NOMO-1 treated with dmso at 0.1 percent for 144 hours (cell line): ENCODE results near the gene DDX20.
"Not testable (repeated sequence)": the region's sequence is repeated elsewhere in the genome, so short reads cannot be mapped to it uniquely, and the experiment has no call there.

Source experiments
- DNase-seq: peaks from one replicate; lab custom pipeline; 2025; ENCODE audit not compliant: unreplicated experiment; lab: John Stamatoyannopoulos, UW

Gene DDX20

GRCh38 chr1:111732718-111733117, 23.0 kb upstream of the DDX20 start:
- DNase-seq: no peak

GRCh38 chr1:111733183-111733991, 22.3 kb upstream of the DDX20 start:
- peak; percentile 79 for DNase-seq

DNA sequence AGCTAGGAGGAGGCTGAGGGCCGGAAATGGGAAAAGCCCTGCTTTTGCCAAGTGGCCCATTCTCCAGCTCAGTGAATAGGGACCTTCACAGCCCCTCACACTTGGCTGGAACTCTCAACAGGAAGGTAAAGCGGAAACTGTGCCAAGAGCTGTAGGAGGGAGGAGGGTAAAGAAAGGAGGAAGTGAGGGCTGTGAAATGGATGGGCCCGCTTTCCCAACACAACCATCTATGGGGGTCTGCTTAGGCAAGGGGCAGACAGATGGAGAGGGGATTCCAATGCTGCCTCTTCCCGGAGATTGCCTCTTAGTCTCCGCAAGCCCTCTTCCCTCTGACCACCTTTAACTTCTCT, 21.7 kb upstream of the DDX20 start:
- DNase-seq: peak; percentile 30

DNA sequence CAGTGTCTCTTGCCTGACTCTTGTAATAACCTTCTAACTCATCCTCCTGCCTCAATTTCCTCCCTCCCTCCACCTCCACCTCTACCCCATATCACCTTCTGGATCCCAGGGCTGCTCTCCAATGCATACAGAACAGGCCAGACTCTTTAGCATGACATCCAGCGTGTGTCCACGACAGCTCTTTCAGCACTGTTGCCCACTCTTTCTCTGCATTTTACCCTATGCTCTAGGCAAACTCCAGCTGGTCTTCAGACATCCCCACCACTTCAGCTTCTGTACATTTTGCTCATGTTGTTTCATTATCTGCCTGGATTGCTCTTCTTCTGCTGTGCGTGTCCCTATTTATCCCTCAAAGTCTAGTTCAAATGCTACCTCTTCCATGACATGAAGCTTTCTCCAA, 21.3 kb upstream of the DDX20 start:
- no peak for DNase-seq

DNA sequence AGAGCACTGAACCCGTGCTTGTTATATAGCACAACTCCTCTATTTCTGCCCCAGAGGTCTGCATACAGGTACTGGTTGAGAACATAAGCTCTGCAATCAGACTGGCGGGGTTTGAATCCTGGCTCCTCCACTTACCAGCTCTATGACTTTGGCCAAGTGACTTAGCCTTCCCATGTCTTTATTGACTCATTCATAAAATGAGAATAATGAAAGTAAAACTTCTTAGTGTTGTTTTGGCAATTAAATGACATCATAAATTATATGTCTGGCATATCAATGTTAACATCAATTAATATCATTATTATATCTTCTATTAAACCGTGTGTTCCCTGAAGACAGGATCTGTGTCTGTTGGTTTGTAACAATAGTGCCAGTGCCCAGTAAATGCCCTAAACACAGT, 20.8 kb upstream of the DDX20 start:
- DNase-seq: no peak

- DNase-seq: no peak
Measured at GRCh38 chr1:111735321-111735720, 20.4 kb upstream of the DDX20 start.

DNA sequence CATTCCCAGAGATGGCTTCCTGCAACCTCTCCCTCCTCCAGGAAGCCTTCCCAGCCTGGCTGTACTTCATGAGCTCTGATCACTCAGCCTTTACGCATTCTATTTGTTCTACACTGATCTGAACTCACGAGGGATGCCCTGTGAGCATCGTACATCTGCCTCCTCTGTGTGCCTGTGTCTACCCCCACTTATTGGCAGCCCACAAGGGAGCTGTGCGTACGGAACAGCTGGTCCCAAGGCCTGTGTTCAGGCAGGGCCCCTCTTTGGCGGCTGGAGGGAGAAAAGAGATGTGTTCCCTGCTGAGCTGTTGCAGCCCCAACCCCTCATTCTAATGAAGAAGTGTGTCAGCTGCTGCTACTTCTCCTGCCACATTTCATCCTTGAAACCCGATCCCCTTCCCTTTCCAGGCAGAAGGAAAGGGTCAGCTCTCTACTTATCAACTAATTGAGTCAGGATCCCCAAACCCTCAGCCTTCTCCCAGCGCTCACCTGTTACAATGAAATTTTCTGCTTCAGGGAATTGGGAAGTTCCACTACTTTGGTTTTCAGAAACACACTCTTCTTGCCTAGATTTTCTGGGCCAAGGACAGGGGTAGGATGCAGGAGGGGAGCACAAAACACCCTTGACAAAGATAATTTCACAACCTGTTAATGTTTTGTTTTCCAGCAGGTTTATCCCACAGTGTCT, 19.7 kb upstream of the DDX20 start:
- DNase-seq: no peak

- no peak for DNase-seq
Measured at GRCh38 chr1:111736548-111737215, 19.0 kb upstream of the DDX20 start.

DNA sequence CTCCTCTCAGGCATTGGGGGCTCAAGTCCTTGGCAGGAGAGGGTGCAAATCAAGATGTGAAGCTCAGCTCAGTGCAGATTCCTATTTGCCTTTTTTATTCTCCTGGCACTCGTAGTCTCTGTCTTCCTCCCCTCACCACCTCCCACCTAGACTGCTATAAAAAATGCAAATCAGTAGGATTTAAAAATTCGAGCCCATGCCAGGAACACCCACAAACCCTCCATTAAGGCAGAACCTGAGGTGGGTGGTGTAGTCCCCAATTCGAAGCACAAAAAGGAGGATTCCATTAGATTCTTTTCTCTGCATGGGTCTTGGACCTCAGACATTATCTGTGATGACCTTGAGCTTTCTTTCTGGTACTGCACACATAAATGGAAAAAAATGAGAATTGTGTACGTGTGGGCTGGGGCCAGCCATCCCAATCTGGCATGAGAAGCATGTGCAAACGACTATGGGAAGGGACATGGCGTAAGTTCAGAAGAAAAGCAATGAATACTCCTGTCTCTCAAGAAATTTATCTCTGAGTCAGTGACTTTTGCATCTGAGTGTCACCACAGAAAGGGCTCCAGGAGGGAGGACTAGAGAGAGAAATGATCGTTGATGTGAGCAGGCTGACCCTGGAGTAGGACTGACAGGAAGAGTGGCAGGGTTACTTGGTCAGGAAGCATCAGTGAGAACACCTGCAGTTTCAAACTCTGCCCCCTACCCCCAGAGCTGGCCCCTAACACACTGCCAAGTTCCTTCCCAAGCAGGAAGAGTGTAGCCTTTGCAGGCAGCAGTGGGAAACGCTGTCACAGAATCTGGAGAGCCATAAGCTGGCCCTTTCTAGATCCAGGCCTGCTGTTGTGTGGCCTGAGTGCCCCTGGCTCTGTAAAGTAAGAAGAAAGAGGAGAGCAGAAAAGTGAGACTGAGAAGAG, 18.2 kb upstream of the DDX20 start:
- DNase-seq: no peak

- DNase-seq: no peak
Measured at GRCh38 chr1:111738133-111738435, 17.6 kb upstream of the DDX20 start.

- DNase-seq: no peak
Measured at GRCh38 chr1:111738436-111739193, 17.1 kb upstream of the DDX20 start.

DNA sequence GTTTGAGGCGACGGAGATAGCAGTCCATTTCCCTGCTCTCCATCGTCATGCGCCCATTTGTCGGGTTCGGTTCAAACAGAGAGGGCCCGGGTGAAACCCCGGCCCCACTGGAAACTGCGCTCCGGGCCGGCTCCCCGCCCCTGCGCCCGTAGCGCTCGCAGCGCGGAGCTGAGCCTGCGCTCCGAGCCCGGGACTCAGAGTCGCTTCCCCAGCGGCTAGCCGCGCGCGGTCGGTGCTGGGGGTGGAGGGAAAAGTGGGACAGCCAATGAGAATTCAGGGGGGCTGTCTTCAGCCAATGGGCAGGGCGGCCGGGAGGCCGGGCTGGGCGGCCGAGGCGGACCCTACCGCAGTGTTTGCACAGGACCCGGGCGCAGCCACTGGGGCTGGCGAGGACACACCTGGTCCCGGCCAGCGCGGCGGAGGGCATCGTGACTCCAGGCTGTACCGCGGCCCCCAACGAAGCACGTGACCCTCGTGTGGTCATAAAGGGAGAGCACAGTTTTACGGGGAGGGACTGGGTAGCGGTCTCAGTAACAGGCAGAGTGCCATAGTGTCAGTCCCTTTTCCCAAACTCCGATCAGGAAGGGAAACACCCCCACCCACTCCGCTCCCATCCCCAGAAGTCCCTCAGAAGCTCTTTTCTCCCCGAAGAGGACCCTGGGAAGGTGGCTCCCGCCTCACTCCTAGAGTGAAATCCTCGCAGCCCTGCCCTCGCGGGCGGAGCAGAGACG, 16.3 kb upstream of the DDX20 start, which contains the start of gene INKA2:
TSS of gene INKA2 (minus strand) at position 202 of the 731 bp plus-strand sequence. CDS start at position 49, 153 bp downstream.
- peak; percentile 80 for DNase-seq

GRCh38 chr1:111739925-111740765, 15.6 kb upstream of the DDX20 start:
- no peak for DNase-seq

DNA sequence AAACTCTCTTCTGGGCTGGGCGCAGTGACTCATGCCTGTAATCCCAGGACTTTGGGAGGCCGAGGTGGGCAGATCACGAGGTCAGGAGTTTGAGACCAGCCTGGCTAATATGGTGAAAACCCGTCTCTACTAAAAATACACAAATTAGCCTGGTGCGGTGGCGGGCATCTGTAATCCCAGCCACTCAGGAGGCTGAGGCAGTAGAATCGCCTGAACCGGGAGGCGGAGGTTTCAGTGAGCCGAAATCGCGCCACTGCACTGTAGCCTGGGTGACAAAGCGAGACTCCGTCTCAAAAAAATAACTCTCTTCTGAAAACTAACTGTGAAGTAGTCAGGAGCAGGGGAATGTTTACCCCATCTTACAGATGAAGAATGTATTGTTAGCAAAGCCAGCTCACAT, 13.4 kb upstream of the DDX20 start:
- not testable (repeated sequence) for DNase-seq

DNA sequence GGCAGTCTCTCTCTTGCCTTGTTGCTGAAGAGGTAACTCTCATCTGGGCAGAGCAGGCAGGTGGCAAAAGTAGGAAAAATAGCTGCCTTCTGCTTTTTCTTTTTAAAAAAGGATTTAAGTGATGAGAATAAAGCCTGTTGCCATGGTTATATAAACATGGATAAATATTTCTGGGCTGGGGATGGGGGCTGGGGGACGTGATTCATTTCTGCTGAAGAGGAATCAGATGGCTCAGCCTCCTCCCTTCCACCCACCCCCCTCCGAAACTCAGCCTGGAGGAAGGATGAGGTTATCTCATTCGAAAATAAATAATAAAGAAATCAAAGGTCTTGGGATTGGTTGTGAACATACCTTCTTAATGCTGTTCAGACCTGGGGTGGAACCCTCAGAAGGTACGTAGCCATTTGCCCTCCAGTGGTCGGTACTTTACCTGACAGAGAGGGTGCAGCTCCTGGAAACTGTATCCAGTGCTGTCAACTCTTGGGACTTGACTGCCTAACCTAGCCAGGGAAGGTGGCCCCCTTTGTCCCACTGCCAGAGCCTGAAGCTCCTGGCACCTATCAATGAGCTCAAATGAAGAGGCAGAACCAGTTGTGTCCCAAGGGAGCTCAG, 12.7 kb upstream of the DDX20 start:
- no peak for DNase-seq

DNA sequence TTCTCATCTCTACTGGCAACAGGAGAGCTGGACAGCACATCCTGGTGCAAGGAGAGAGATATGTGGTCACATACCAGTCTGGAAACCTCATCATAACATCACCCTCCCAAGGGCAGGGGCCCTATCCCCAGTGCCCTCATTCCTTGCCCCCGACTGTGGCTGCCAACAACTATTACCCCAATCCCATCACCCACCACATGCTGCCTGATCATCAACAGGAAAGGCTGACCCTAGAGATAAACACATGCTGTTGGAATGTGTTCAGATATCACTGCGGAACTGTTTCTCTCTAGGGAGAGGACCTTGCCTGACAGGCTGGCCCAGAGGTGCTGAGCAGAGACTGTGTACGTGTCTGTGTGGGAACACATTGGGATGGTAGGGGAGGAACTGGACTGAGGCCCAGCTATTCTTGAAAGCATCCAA, 12.0 kb upstream of the DDX20 start:
- no peak for DNase-seq

- no peak for DNase-seq
Measured at GRCh38 chr1:111745675-111746613, 9.8 kb upstream of the DDX20 start.
